Body of pancreas (tissue), 4 donors: ENCODE data around the gene ANKRD49.

ENCODE experiments used
- CTCF ChIP-seq, 7 experiments: fragments of 450-650 bp in 4 of 7; fragments of 200-600 bp in 3 of 7; sonication (generic) in 3 of 7; IDR thresholded peaks; one replicate each; pipeline ENCODE4 v1.5.1; 2016 to 2019; ENCODE audit warnings: antibody characterized with exemption in 7 of 7
- POLR2A ChIP-seq, 3 donors: fragments of 450-650 bp; IDR thresholded peaks; one replicate each; pipeline ENCODE4 v1.6.1; 2016; ENCODE audit warnings: antibody characterized with exemption in 3 of 3, mild to moderate bottlenecking in 2 of 3

GRCh38 chr11:94546886-94547285 is 53.1 kb downstream of the ANKRD49 start:
- TF ChIP-seq CTCF (IDR thresholded peaks at IDR 0.05), result no peak
- peak in 1 of 3 donors; percentile 22 for TF ChIP-seq POLR2A (IDR thresholded peaks at IDR 0.05)
